ENCODE data around the gene PPP3R1.

PPP3R1 gene

GRCh38 chr2:68258851-68259250 lies 6.5 kb upstream of the PPP3R1 start:
- Histone ChIP-seq H3K4me3 (ENCODE audit: extremely low read depth, insufficient read depth, low read length, poor library complexity, severe bottlenecking) (no peak overlapping the region), H3K9me3 (ENCODE audit: control insufficient read depth, low read length) (no peaks in the 10 kb centered on the region), H3K4me1 (ENCODE audit: control insufficient read depth, insufficient read depth, low read length, poor library complexity, severe bottlenecking) (no peaks in the 10 kb centered on the region), H3K36me3 (ENCODE audit: control insufficient read depth, insufficient read depth, low read length) (no peaks in the 10 kb centered on the region), H3K27ac (ENCODE audit: low read depth, low read length, severe bottlenecking) (no peak overlapping the region)
- WGBS, 2 experiments (ENCODE audit: insufficient coverage in 2 of 2) = 100% methylated on average over 2 of the region's 2 CpGs; no CpG with 5 or more reads in 1 of the 2 experiments

GRCh38 chr2:68256093-68256450 lies 3.7 kb upstream of the PPP3R1 start:
- H3K36me3 ChIP-seq (ENCODE audit: control insufficient read depth, insufficient read depth, low read length) = no peaks in the 10 kb centered on the region
- WGBS, 2 experiments (ENCODE audit: insufficient coverage in 2 of 2) = 80% methylated on average over 1 of the region's 1 CpG; no CpG with 5 or more reads in 1 of the 2 experiments
- H3K9me3 ChIP-seq (ENCODE audit: control insufficient read depth, low read length) = no peaks in the 10 kb centered on the region
- H3K4me3 ChIP-seq (ENCODE audit: extremely low read depth, insufficient read depth, low read length, poor library complexity, severe bottlenecking) = no peak overlapping the region
- H3K27ac ChIP-seq (ENCODE audit: low read depth, low read length, severe bottlenecking) = no peak overlapping the region
- no peaks in the 10 kb centered on the region for H3K4me1 ChIP-seq (ENCODE audit: control insufficient read depth, insufficient read depth, low read length, poor library complexity, severe bottlenecking)

- Histone ChIP-seq H3K4me1 (ENCODE audit: control insufficient read depth, insufficient read depth, low read length, poor library complexity, severe bottlenecking) (peaks cover 3% of the 10 kb centered on the region), H3K36me3 (ENCODE audit: control insufficient read depth, insufficient read depth, low read length) (peaks cover 3% of the 10 kb centered on the region), H3K4me3 (ENCODE audit: extremely low read depth, insufficient read depth, low read length, poor library complexity, severe bottlenecking) (peak overlapping the region; percentile 89), H3K9me3 (ENCODE audit: control insufficient read depth, low read length) (no peaks in the 10 kb centered on the region), H3K27ac (ENCODE audit: low read depth, low read length, severe bottlenecking) (peak overlapping the region; percentile 90)
- WGBS, 2 experiments (ENCODE audit: insufficient coverage in 2 of 2) = 0% methylated on average over 3 of the region's 15 CpGs; no CpG with 5 or more reads in 1 of the 2 experiments
Measured at GRCh38 chr2:68253219-68254068, 1.1 kb upstream of the PPP3R1 start.

GRCh38 chr2:68251855-68252399 lies 405 bp downstream of the PPP3R1 start:
- Histone ChIP-seq H3K4me1 (ENCODE audit: control insufficient read depth, insufficient read depth, low read length, poor library complexity, severe bottlenecking) (peaks cover 7% of the 10 kb centered on the region), H3K4me3 (ENCODE audit: extremely low read depth, insufficient read depth, low read length, poor library complexity, severe bottlenecking) (peak overlapping the region; percentile 89), H3K9me3 (ENCODE audit: control insufficient read depth, low read length) (no peaks in the 10 kb centered on the region), H3K27ac (ENCODE audit: low read depth, low read length, severe bottlenecking) (peak overlapping the region; percentile 88), H3K36me3 (ENCODE audit: control insufficient read depth, insufficient read depth, low read length) (peaks cover 11% of the 10 kb centered on the region)
- 0% methylated on average over 33 to 37 of the region's 78 CpGs for WGBS, 2 experiments (ENCODE audit: insufficient coverage in 2 of 2)

- Histone ChIP-seq H3K9me3 (ENCODE audit: control insufficient read depth, low read length) (no peaks in the 10 kb centered on the region), H3K4me3 (ENCODE audit: extremely low read depth, insufficient read depth, low read length, poor library complexity, severe bottlenecking) (peak overlapping the region; percentile 89), H3K36me3 (ENCODE audit: control insufficient read depth, insufficient read depth, low read length) (peaks cover 11% of the 10 kb centered on the region), H3K27ac (ENCODE audit: low read depth, low read length, severe bottlenecking) (peak overlapping the region; percentile 88), H3K4me1 (ENCODE audit: control insufficient read depth, insufficient read depth, low read length, poor library complexity, severe bottlenecking) (peaks cover 12% of the 10 kb centered on the region)
- 0% methylated on average over 20 to 38 of the region's 41 CpGs for WGBS, 2 experiments (ENCODE audit: insufficient coverage in 2 of 2)
Measured at GRCh38 chr2:68251187-68251854, 1.0 kb downstream of the PPP3R1 start.

GRCh38 chr2:68250652-68251186 lies 1.6 kb downstream of the PPP3R1 start:
- H3K4me1 ChIP-seq (ENCODE audit: control insufficient read depth, insufficient read depth, low read length, poor library complexity, severe bottlenecking) = peaks cover 12% of the 10 kb centered on the region
- H3K9me3 ChIP-seq (ENCODE audit: control insufficient read depth, low read length) = no peaks in the 10 kb centered on the region
- H3K36me3 ChIP-seq (ENCODE audit: control insufficient read depth, insufficient read depth, low read length) = peaks cover 11% of the 10 kb centered on the region
- H3K4me3 ChIP-seq (ENCODE audit: extremely low read depth, insufficient read depth, low read length, poor library complexity, severe bottlenecking) = peak overlapping the region; percentile 89
- H3K27ac ChIP-seq (ENCODE audit: low read depth, low read length, severe bottlenecking) = peak overlapping the region; percentile 88
- WGBS, 2 experiments (ENCODE audit: insufficient coverage in 2 of 2) = 6% methylated on average over 9 to 13 of the region's 15 CpGs

- no peaks in the 10 kb centered on the region for H3K9me3 ChIP-seq (ENCODE audit: control insufficient read depth, low read length)
- H3K4me1 ChIP-seq (ENCODE audit: control insufficient read depth, insufficient read depth, low read length, poor library complexity, severe bottlenecking) = peaks cover 12% of the 10 kb centered on the region
- 71% methylated on average over 2 of the region's 5 CpGs; no CpG with 5 or more reads in 1 of the 2 experiments for WGBS, 2 experiments (ENCODE audit: insufficient coverage in 2 of 2)
- peak overlapping the region; percentile 89 for H3K4me3 ChIP-seq (ENCODE audit: extremely low read depth, insufficient read depth, low read length, poor library complexity, severe bottlenecking)
- H3K27ac ChIP-seq (ENCODE audit: low read depth, low read length, severe bottlenecking) = no peak overlapping the region
- H3K36me3 ChIP-seq (ENCODE audit: control insufficient read depth, insufficient read depth, low read length) = peaks cover 11% of the 10 kb centered on the region
Measured at GRCh38 chr2:68250196-68250595, 2.1 kb downstream of the PPP3R1 start.

GRCh38 chr2:68248806-68249205 lies 3.5 kb downstream of the PPP3R1 start:
- Histone ChIP-seq H3K4me1 (ENCODE audit: control insufficient read depth, insufficient read depth, low read length, poor library complexity, severe bottlenecking) (peaks cover 12% of the 10 kb centered on the region), H3K36me3 (ENCODE audit: control insufficient read depth, insufficient read depth, low read length) (peaks cover 11% of the 10 kb centered on the region), H3K9me3 (ENCODE audit: control insufficient read depth, low read length) (no peaks in the 10 kb centered on the region), H3K27ac (ENCODE audit: low read depth, low read length, severe bottlenecking) (no peak overlapping the region), H3K4me3 (ENCODE audit: extremely low read depth, insufficient read depth, low read length, poor library complexity, severe bottlenecking) (no peak overlapping the region)
- WGBS, 2 experiments (ENCODE audit: insufficient coverage in 2 of 2) = 89% methylated on average over 1 of the region's 2 CpGs; no CpG with 5 or more reads in 1 of the 2 experiments

- H3K4me1 ChIP-seq (ENCODE audit: control insufficient read depth, insufficient read depth, low read length, poor library complexity, severe bottlenecking) = peaks cover 12% of the 10 kb centered on the region
- peaks cover 11% of the 10 kb centered on the region for H3K36me3 ChIP-seq (ENCODE audit: control insufficient read depth, insufficient read depth, low read length)
- WGBS, 2 experiments (ENCODE audit: insufficient coverage in 2 of 2) = 89 to 100% methylated on average over 1 to 3 of the region's 3 CpGs
- H3K9me3 ChIP-seq (ENCODE audit: control insufficient read depth, low read length) = no peaks in the 10 kb centered on the region
- H3K4me3 ChIP-seq (ENCODE audit: extremely low read depth, insufficient read depth, low read length, poor library complexity, severe bottlenecking) = no peak overlapping the region
- H3K27ac ChIP-seq (ENCODE audit: low read depth, low read length, severe bottlenecking) = no peak overlapping the region
Measured at GRCh38 chr2:68248361-68248760, 4.0 kb downstream of the PPP3R1 start.

- Histone ChIP-seq H3K4me1 (ENCODE audit: control insufficient read depth, insufficient read depth, low read length, poor library complexity, severe bottlenecking) (peaks cover 12% of the 10 kb centered on the region), H3K4me3 (ENCODE audit: extremely low read depth, insufficient read depth, low read length, poor library complexity, severe bottlenecking) (no peak overlapping the region), H3K9me3 (ENCODE audit: control insufficient read depth, low read length) (no peaks in the 10 kb centered on the region), H3K27ac (ENCODE audit: low read depth, low read length, severe bottlenecking) (no peak overlapping the region), H3K36me3 (ENCODE audit: control insufficient read depth, insufficient read depth, low read length) (peaks cover 19% of the 10 kb centered on the region)
- WGBS, 2 experiments (ENCODE audit: insufficient coverage in 2 of 2) = 85 to 93% methylated on average over 1 of the region's 1 CpG
Measured at GRCh38 chr2:68246396-68246795, 5.9 kb downstream of the PPP3R1 start.

Data from mesodermal cell (in vitro differentiated cells).